Astrocyte (in vitro differentiated cells and primary cell): ENCODE measurements around the gene CRHR2. TPM values are rescaled to one million over a fixed set of nuclear protein-coding genes. Genes with fewer than 3 reads are reported as not detected.
"Not testable (repeated sequence)": the region's sequence is repeated elsewhere in the genome, so short reads cannot be mapped to it uniquely, and the experiment has no call there.

Experiments used
- DNase-seq: peaks from one replicate; pipeline ENCODE4 v3.0.0-alpha.2; 2010; ENCODE audit warnings: low read depth
- FAIRE-seq: peaks from 2 replicates; lab custom pipeline; 2011; peaks lifted over from hg19 to GRCh38; lab: Jason Lieb, UNC
- H2AFZ ChIP-seq: 2 replicates; pipeline ENCODE4 v1.6.0; 2012; ENCODE audit warnings: low read depth, low read length, inconsistent platforms
- H3K27ac ChIP-seq: 2 replicates; pipeline ENCODE4 v1.5.1; 2011; ENCODE audit warnings: low read depth, low read length, inconsistent platforms
- H3K27me3 ChIP-seq: 2 replicates; pipeline ENCODE4 v1.6.0; 2011; ENCODE audit warnings: low read length, inconsistent platforms; ENCODE audit not compliant: insufficient read depth
- H3K36me3 ChIP-seq: 2 replicates; pipeline ENCODE4 v1.5.1; 2011; ENCODE audit warnings: low read length, inconsistent platforms; ENCODE audit not compliant: insufficient read depth
- H3K4me1 ChIP-seq: 2 replicates; pipeline ENCODE4 v1.5.1; 2011; ENCODE audit warnings: low read length, inconsistent platforms; ENCODE audit not compliant: insufficient read depth
- H3K4me2 ChIP-seq: 2 replicates; pipeline ENCODE4 v1.6.0; 2012; ENCODE audit warnings: low read length, inconsistent platforms
- H3K4me3 ChIP-seq: 2 replicates; pipeline ENCODE4 v1.5.1; 2011; ENCODE audit warnings: low read depth, mild to moderate bottlenecking, low read length, inconsistent platforms; ENCODE audit not compliant: insufficient read depth
- H3K79me2 ChIP-seq: 2 replicates; pipeline ENCODE4 v1.6.0; 2012; ENCODE audit warnings: mild to moderate bottlenecking, low read length, inconsistent platforms; ENCODE audit not compliant: insufficient read depth
- H3K9ac ChIP-seq: 2 replicates; pipeline ENCODE4 v1.6.0; 2012; ENCODE audit warnings: mild to moderate bottlenecking, low read length, inconsistent platforms
- H3K9me3 ChIP-seq: 2 replicates; pipeline ENCODE4 v1.5.1; 2012; ENCODE audit warnings: low read depth, mild to moderate bottlenecking, low read length, inconsistent platforms; ENCODE audit not compliant: insufficient read depth
- H4K20me1 ChIP-seq: 2 replicates; pipeline ENCODE4 v1.6.0; 2012; ENCODE audit warnings: low read length, inconsistent platforms; ENCODE audit not compliant: insufficient read depth
- H3K27ac Mint-ChIP-seq: one replicate; pipeline ENCODE4 v1.8.0; 2021; ENCODE audit warnings: mild to moderate bottlenecking, mixed read lengths; ENCODE audit not compliant: unreplicated experiment
- H3K27me3 Mint-ChIP-seq: one replicate; pipeline ENCODE4 v1.8.0; 2021; ENCODE audit warnings: low read depth, mixed read lengths; ENCODE audit not compliant: unreplicated experiment
- H3K36me3 Mint-ChIP-seq: one replicate; pipeline ENCODE4 v1.8.0; 2021; ENCODE audit warnings: low read depth, mixed read lengths; ENCODE audit not compliant: unreplicated experiment
- H3K4me1 Mint-ChIP-seq: one replicate; pipeline ENCODE4 v1.8.0; 2021; ENCODE audit warnings: low read depth, mixed read lengths; ENCODE audit not compliant: unreplicated experiment
- H3K4me3 Mint-ChIP-seq: one replicate; pipeline ENCODE4 v1.8.0; 2021; ENCODE audit warnings: mild to moderate bottlenecking, moderate library complexity, mixed read lengths; ENCODE audit not compliant: unreplicated experiment
- H3K9me3 Mint-ChIP-seq: one replicate; pipeline ENCODE4 v1.8.0; 2021; ENCODE audit warnings: mild to moderate bottlenecking, mixed read lengths; ENCODE audit not compliant: unreplicated experiment
- CTCF ChIP-seq: IDR thresholded peaks from 2 replicates; pipeline ENCODE4 v1.5.1; 2011; ENCODE audit warnings: low read depth, mild to moderate bottlenecking, inconsistent platforms, low read length, moderate library complexity; ENCODE audit not compliant: insufficient read depth
- EZH2 ChIP-seq: IDR thresholded peaks from 2 replicates; pipeline ENCODE4 v1.6.1; 2012; ENCODE audit warnings: mild to moderate bottlenecking, low read length, inconsistent platforms; ENCODE audit not compliant: insufficient read depth
- total RNA-seq: library from RNA; stranded (reverse); gene quantifications from 2 replicates; pipeline ENCODE4 v1.2.1, GENCODE V29; 2021

The CRHR2 gene
- total RNA-seq, 1 donor from 2014 or later, result not detected

DNA sequence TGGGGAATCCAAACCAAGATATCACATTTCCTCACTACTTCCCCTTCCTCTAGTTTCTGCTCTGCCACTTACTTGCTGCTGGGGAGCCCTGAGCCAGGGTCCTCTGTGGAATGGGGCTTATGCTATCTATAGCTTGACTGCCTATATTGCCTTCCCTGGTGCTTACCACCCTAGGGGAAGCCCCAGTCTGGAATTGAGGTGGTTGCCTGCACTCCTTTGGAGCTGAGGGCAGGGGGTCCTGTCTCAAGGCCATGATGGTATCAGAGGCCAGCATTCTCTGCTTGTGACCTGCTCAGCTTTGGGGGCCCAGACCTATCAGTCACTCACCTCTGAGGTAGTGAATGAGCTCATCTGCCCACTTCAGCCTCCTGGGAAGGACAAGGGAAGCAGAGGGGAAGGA, 40.4 kb upstream of the CRHR2 start:
- Histone ChIP-seq H3K9me3 (peaks cover 5% of the 10 kb centered on the region), H3K36me3 (no peaks in the 10 kb centered on the region), H3K4me1 (no peaks in the 10 kb centered on the region), H3K4me2 (no peak overlapping the region), H3K79me2 (no peaks in the 10 kb centered on the region), H2AFZ (no peak overlapping the region), H3K4me3 (no peak overlapping the region), H3K27ac (no peak overlapping the region), H4K20me1 (no peaks in the 10 kb centered on the region), H3K9ac (no peak overlapping the region), H3K27me3 (peaks cover 17% of the 10 kb centered on the region)
- peaks cover 5% of the 10 kb centered on the region for H3K4me1 Mint-ChIP-seq
- no peak overlapping the region for H3K4me3 Mint-ChIP-seq
- H3K9me3 Mint-ChIP-seq, result peaks cover 37% of the 10 kb centered on the region
- H3K27ac Mint-ChIP-seq, result no peak overlapping the region
- FAIRE-seq, result no peak
- peaks cover 23% of the 10 kb centered on the region for H3K27me3 Mint-ChIP-seq
- DNase-seq, result no peak
- TF ChIP-seq CTCF, result no peak
- TF ChIP-seq EZH2, result no peak
- peaks cover 2% of the 10 kb centered on the region for H3K36me3 Mint-ChIP-seq

- Histone ChIP-seq H3K4me1 (no peaks in the 10 kb centered on the region), H3K9ac (no peak overlapping the region), H3K27ac (no peak overlapping the region), H3K4me2 (no peak overlapping the region), H3K9me3 (peaks cover 9% of the 10 kb centered on the region), H3K79me2 (no peaks in the 10 kb centered on the region), H4K20me1 (no peaks in the 10 kb centered on the region), H3K36me3 (no peaks in the 10 kb centered on the region), H3K27me3 (peaks cover 17% of the 10 kb centered on the region), H3K4me3 (no peak overlapping the region), H2AFZ (no peak overlapping the region)
- TF ChIP-seq EZH2 (no peak), CTCF (no peak)
- DNase-seq, result no peak
- no peak overlapping the region for H3K27ac Mint-ChIP-seq
- peaks cover 20% of the 10 kb centered on the region for H3K27me3 Mint-ChIP-seq
- H3K9me3 Mint-ChIP-seq, result peaks cover 39% of the 10 kb centered on the region
- peaks cover 2% of the 10 kb centered on the region for H3K36me3 Mint-ChIP-seq
- peaks cover 3% of the 10 kb centered on the region for H3K4me1 Mint-ChIP-seq
- no peak overlapping the region for H3K4me3 Mint-ChIP-seq
- FAIRE-seq, result no peak
Observed at GRCh38 chr7:30722187-30722586, 39.9 kb upstream of the CRHR2 start.

DNA sequence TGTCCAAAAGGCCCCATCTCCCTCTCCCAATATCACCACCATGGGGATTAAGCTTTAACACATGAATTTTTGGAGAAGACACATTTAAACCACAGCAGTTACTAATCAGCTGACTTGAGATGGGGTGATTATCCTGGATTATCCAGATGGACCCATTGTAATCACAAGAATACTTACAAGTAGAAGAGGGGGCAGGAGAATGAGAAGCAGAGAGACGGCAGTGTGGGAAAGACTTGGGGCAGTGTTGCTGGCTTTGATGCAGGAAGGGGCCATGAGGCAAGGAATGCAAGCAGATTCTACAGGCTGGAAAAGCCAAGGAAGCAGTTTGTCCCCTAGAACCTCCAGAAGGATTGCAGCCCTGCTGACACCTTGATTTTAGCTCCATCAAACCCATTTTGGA, 39.0 kb upstream of the CRHR2 start:
- Histone ChIP-seq H3K79me2 (no peaks in the 10 kb centered on the region), H3K9me3 (peaks cover 9% of the 10 kb centered on the region), H4K20me1 (no peaks in the 10 kb centered on the region), H2AFZ (no peak overlapping the region), H3K27ac (no peak overlapping the region), H3K4me3 (no peak overlapping the region), H3K27me3 (peaks cover 14% of the 10 kb centered on the region), H3K9ac (no peak overlapping the region), H3K4me1 (no peaks in the 10 kb centered on the region), H3K36me3 (no peaks in the 10 kb centered on the region), H3K4me2 (no peak overlapping the region)
- H3K27me3 Mint-ChIP-seq, result peaks cover 17% of the 10 kb centered on the region
- TF ChIP-seq EZH2, result no peak
- no peak for TF ChIP-seq CTCF
- FAIRE-seq, result no peak
- DNase-seq, result no peak
- H3K4me3 Mint-ChIP-seq, result no peak overlapping the region
- peaks cover 2% of the 10 kb centered on the region for H3K36me3 Mint-ChIP-seq
- H3K4me1 Mint-ChIP-seq, result no peaks in the 10 kb centered on the region
- peaks cover 44% of the 10 kb centered on the region for H3K9me3 Mint-ChIP-seq
- no peak overlapping the region for H3K27ac Mint-ChIP-seq

- H3K4me1 ChIP-seq, H4K20me1 ChIP-seq, H3K4me3 ChIP-seq, H3K4me3 Mint-ChIP-seq, H3K36me3 ChIP-seq, H3K4me2 ChIP-seq, H3K9ac ChIP-seq, H3K36me3 Mint-ChIP-seq, H3K27ac Mint-ChIP-seq, H3K27me3 ChIP-seq, H3K79me2 ChIP-seq, H3K4me1 Mint-ChIP-seq, FAIRE-seq, DNase-seq, H3K27ac ChIP-seq, H2AFZ ChIP-seq: not testable (repeated sequence)
- Mint-ChIP-seq H3K9me3 (peaks cover 50% of the 10 kb centered on the region), H3K27me3 (peaks cover 17% of the 10 kb centered on the region)
- H3K9me3 ChIP-seq, result peaks cover 15% of the 10 kb centered on the region
Observed at GRCh38 chr7:30719434-30719833, 37.2 kb upstream of the CRHR2 start.
